DMS153 treated with DMSO at 0.1 percent for 48 hours (cell line): ENCODE measurements around the gene PHACTR2.

Experiments used
- DNase-seq: peaks from one replicate; lab custom pipeline; 2025; ENCODE audit not compliant: unreplicated experiment; lab: John Stamatoyannopoulos, UW

PHACTR2 gene

DNA sequence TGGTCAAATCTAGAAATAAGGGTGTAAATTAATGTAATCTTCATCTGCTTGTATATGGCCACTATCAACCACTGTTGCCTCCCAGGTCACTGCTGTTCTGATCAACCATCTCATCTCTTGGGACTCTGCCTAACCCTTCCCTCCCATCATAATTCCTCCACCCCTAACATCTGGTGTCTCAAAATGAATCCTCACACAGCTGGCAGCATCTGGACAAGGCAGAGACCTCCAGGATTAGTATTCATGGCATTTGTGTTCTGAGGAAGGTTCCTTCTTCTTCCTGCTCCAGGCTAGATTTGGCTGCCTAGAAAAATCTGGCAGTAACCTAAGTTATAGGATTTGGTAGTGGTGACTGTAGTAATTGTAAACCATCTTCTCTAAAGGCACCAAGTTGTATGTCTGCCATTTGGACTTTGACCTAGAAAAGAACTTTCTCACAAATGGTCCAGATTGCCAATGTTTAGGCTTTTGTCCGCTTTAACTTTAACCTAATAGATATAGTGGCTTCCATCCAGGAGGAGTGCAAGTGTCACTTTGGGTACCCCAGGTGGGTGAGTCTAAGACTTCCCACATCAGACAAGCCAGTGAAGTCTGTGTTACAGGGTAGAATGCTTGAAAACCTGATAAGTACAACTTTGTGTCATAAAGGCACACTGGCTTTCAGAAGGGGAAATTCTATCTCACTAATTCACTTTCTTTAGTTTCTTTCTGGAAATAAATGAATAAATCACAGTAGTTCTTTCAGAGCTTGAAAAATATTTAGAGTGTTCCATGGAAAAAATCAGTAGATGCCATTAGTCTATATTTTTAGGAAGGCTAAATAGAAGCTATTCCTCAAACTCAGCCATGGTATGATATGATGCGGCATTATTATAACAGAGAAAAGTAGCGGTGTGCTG, 3.0 kb upstream of the PHACTR2 start:
- DNase-seq, result no peak

DNA sequence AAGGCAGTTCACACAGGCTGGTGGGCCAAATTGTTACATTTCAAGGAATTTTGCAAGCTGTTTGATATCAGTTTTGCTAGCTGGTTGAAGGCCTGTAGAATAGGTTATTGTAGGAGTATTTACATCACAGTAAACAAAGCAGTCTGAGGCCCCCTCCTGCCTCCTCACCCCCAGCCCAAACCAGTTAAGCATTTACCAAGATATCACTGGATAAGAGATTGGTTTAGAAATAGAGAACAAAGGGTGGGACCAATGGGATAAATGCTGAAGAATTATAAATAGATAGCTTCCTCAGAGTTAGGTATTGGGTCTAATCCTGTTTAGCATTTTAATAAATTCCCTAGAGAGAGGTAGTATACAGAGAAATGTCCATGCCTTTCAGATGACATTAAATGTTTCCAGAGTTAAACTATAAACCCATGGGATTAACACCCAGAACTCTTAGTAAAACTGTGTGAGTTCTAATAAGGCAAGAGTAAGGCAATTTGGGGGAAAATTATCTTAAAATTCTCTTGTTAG, 2.3 kb upstream of the PHACTR2 start:
- no peak for DNase-seq

DNA sequence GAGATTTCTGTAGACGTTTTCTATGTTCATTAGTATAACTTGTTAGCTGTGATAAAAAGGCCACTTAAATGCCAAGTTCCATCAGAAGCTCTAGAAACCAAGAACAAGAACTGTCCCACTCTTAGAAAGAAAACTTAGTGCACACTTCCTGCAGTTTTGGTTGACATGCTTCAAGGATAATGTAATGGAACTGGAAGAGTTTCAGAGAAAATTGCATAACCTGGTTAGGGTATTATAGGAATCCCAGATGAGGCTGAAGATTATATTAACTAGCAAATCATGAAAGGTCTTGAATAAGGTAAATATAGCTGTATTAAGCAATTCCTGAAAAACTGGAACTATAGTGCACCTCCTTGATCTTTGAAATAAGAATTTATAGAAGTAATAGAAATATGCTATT, 1.8 kb upstream of the PHACTR2 start:
- DNase-seq, result no peak

DNA sequence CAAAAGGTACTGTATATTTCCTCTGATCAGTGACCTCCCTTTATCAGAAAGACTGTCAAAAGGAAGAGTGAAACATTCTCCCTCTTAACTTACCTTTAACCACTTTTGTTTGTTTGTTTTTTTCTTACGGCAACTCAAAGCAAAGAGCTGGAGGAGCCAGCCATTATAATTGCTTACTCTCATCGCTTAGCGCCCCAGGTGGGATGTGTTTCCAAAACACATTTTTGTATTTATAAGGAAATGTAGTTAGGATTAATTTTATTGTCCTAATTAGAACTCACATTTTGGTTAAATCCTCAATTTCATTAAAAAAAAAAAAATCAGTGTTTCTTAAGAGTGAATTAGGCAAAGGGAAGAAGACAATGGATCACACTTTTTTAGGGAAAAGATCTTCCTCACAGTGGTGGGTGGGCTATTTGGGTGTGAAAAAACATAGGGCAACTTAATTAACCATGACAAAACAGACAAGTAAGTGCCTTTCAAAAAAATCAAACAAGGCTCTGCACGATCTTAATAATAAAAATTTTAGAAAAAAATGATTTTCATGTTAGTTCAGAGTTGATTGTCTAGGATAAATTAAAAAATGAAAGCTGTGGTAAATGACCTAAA, 1.2 kb upstream of the PHACTR2 start:
- DNase-seq, result no peak

DNA sequence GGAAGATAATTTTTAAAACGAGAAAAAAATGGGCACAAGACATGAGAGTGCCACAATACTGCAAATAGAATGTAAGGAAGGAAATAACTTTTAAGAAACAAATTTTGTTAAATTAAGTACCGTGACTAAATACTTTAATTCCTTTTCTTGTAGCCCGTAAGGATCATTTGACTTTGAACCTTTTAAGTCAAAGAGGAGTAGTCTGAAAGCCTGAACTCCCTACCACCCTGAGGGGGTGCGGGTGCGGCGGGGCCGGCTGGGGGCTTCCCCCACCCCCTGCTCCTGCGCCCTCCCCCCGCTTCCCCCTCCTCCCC, 231 bp upstream of the PHACTR2 start:
- no peak for DNase-seq

DNA sequence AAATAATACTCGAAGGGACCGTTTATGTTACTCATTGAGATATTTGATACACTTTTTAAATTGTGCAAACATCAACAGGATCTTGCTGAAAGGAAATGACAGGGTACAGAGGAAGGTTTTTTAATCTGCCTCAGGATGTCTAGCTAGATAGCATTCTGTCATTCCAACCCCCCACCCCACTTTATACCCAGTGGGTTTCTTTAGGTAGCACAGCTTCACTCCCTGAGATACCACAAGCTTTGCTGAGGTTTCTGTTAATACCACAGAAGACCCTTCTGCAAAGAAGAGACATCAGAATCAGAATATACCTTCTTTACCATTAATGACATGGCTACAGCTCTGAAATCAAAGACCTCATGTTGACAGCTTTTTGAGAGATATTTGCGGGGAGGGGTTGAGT, 1.3 kb downstream of the PHACTR2 start:
- no peak for DNase-seq

DNA sequence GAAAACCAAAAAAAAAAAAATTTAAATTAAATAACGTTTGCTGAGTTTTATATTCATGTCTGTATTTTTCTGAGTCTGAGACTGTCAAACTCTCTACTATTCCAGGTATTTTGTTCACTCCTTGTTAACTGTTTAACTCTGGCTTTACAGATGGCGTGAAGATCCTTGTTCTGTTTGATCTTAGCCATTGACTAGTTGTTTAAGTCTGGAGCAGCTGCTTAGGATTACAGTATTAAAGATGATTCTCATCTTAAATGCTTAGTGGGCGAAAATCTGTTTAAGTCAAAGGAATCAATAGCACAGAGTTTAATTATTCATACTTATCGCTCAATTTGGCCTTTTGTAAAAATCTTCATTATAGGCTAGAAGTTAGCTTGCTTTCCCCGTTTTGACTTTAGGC, 2.4 kb downstream of the PHACTR2 start:
- DNase-seq, result no peak

DNA sequence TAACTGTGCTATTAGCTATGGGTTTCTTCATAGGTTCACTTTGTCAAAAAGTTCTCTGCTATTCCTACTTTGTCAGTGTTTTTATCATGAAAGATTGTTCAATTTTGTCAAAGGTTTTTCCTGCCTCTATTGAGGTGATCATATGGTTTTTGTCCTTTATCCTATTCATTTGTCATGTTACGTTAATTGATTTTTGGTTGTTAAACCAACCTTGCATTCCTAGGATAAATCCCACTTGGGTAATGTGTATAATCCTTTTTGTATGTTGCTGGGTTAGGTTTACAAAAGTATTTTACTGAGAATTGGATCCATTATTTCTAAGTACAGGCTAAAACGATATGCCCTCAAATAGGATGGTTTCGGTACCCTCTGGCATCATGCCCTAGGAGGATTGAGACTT, 5.0 kb downstream of the PHACTR2 start:
- no peak for DNase-seq

DNA sequence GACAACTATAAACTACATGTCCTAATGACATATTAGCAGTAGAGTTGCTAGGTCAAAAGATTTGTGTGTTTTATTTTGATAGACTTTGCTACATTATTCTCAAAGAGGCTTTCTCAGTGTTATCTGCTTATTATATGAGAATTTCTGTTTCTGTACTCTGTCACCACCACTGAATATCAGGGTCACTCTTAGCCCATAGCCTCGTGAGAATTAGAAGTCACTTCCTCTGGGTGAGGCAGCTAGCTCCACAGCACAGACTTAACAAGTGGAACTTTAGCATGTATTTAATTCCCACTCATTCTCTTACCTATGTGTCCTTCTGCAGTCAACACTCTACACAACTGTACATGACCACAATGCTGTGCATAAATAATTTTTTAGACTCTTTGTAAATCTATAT, 6.7 kb downstream of the PHACTR2 start:
- DNase-seq, result no peak

DNA sequence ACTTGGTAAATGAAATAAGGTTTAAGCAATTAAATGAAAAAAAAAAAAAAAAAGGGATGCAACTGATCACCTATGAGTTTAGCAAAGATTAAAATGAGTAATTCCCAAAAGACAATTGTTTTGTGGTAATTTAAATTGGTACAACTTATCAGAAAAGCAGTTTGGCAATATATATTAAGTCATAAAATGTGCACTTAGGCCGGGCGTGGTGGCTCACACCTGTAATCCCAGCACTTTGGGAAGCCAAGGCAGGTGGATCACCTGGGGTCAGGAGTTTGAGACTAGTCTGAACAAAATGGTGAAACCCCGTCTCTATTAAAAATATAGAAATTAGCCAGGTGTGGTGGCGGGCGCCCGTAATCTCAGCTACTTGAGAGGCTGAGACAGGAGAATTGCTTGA, 7.9 kb downstream of the PHACTR2 start:
- no peak for DNase-seq

DNA sequence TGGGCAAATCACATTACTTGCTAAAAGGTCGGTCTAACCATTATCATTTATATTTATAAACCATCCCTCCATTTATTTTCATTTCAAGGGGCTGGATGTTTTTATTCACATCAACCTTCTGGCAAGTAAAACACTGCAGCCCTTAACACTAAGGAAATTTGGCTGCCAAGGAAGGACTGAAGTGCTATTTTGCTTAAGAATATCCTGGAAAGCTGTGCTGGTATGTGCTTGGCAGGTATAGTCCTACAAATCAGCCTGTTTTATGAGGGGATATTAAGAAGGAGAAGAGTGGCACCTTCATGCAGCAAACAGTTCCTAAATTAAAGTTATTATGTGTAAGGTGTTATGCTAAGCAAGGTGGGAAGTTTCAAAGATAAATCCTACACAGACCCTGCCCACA, 9.8 kb downstream of the PHACTR2 start:
- DNase-seq, result no peak

DNA sequence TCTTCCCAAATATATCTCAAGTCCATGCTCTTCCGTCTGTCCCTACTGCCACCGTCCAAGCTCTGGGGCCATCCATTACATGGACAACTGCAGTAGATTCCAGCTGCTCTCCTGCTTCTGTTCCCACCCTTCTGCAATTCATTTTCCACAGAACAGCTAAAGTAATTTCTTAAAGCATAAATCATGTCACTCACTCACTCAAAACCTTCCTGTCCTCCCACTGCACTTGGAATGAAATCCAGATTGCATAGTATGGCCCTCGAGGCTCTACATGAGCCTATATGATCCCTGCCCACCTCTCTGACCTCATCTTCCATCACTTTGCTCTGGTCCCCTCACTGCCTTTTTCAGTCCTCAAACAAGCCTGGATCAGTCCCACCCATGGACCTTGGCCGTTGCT, 10.9 kb downstream of the PHACTR2 start:
- DNase-seq, result no peak

DNA sequence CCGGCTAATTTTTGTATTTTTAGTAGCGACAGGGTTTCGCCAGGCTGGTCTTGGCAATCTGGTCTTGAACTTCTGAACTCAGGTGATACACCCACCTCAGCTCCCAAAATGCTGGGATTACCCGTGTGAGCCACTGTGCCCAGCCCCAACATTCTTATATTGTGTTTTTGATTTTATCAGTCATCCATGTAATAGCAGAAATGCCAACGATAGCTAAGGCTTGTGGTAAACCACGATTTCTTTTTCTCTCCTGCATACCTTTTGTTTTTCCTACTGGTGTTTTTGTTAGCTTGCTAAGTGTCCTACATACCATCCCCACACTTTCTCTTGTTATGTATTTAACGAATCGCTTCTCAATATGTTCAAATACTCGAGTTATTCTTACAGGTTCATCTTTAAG, 12.1 kb downstream of the PHACTR2 start:
- DNase-seq, result no peak

DNA sequence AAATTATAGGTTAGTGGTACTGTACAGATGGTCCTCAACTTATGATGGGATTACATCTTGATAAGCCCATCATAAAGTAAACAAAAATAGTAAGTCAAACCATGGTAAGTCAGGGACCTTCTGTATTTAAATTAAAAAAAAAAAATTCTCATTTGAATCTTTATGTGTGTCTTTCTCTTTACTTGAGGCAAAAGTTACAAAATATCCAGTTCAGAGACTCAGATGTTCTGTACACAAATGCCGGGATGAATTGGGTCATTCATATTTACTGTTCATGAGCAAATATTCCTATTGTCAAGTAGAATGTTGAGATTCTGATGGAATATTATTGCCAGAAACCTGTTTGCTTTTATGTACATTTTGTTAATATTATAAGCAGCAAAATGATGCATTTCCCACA, 13.4 kb downstream of the PHACTR2 start:
- no peak for DNase-seq

DNA sequence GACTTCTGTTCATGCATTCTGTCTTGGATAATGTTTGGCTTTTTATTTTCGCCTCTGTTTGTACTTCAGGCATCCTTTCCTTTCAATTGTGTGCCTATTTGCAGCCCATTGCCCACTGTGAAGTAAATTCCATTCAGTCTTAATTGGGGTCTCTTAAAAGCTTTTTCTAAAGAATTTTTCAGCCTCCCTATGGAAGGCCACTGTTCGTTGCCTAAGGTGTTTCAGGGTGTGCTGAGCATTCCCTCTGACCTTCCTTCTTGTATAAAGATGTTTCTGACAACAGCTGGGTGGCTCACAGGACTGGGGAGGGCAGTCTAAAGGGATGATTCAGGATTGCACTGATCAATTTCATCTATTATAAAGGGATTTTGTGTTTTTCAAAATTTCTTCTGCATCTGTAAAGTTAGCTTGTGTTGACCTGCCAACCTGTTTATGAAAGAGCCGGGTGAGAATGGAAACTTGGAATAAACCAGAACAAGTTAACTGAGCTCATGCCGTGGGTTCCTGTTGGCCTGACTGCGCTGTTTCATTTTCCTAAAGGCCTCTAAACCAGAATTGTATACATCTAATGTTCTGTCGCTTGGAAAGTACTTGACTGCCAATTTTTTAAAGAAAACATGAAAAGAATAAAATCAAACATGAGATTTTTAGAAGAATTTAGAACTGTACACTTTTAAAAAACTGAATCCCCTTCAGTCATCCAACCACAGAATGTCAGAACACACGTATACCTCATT, 14.3 kb downstream of the PHACTR2 start:
- DNase-seq, result no peak

DNA sequence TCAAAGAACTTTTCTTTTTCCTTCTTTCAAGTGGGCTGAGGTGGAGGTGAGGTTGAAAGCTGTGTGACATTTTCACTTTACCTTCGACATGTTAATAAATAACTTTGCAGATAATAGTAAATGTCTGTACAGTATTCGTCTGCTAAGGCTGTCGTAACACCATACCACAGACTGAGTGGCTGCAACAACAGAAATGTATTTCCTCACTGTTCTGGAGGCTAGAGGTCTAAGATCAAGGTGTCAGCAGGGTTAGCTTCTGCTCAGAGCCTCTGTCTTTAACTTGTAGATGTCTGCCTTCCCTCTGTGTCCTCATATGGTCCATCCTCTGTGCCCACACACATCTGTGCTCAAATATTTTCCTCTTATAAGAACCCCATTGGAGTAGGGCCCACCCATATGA, 14.9 kb downstream of the PHACTR2 start:
- no peak for DNase-seq

DNA sequence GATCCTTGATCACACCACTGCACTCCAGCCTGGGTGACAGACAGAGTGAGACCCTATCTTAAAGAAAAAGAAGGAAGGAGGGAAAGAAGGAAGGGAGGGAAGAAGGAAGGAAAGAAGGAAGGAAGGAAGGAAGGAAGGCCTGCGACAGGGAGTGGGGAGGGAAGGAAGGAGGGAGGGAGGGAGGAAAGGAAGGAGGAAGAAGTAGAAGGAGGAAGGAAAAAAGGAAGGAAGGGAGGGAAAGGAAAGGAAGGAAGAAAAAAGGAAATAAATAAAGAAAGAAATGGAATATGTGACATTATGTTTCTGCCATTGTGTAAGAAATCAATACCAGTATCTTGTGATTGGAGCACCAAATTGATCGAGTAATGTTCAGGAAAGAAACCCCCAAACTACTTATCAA, 16.2 kb downstream of the PHACTR2 start:
- no peak for DNase-seq

DNA sequence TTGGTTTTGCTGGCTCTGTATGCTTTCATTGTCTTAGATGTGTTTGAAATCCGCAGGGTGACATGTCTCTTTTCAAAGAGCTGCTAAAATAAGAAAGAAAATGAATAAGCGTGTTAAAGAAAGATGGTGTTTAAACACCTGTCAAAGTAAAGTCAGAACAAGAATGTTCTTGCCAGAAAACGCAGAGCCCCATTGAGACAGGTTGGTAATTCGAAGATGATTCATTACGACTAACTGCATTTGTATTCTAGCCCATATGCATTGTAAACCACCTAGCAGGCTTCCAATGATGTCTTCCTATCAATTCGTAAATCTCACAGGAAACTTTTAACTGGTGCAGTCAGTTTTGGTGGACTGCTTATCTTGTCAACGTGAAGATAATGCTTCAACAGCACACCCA, 16.8 kb downstream of the PHACTR2 start:
- DNase-seq, result no peak

DNA sequence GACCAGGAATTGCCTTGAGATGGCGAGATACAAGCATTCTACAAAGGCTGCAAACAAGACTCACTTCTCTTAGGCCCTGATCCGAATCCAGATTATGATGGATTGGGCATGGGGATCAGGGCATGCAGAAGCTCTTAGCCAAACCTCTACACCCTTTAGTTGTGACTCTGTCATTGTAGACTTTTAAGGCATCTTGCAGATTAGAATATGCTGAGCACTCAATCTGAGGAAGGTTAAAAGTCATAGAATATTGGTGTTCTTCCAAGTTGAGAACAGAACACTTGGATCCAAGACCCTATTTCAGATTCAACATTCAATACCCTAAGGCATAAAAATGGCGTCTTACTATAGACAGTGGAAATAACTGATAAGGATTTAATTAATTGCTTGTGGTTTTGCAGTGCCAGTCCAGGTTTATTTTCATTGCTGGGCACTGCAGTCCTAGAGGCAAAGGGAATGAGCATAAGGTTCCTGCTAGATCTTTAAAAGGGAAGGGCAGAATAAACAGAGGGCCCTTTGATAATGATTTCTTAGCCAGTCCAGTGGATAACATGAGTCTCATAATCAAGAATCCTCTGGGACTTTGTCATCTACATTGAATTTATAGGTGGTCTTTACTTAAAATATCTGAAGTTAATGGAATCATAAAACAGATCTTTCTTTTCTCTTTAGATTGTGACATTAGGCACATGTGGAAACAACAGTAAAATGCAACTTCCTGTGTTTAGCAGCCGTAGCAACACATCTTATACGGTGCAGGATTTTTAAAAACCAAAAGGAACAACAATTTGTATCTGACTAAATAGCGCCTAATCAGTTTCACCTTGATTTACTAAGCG, 17.6 kb downstream of the PHACTR2 start:
- no peak for DNase-seq

DNA sequence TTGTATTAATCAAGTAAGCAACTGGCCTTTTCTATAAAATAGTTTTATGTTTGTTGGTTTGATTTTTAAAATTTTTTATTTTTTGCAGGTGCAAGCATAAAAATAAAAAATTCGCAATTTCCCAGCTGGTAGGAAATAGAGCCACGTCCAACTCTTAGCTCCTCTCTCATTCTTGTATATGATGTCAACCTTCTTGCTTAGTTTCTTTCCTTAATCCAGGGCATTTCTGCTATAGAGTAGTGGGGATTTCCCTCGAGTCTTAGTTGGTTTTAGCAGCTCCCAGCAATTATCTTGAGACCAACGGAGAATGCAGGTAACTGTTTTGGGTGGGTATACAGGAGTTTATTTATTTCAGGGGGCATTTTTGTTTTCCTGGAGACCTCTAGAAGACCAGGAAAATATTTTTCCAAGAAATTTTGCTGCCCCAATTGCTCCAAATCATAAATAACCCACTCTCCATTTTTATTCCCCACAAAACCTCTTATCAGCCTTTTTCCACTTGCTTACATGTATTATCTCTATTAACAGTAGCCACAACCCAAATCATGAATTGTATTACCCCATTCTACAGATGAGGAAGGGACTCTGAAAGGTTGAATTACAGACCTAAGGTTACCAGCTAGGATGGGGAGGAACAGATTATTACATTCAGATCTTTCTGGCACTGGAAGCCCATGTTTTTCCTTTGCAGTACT, 18.4 kb downstream of the PHACTR2 start:
- DNase-seq, result no peak

DNA sequence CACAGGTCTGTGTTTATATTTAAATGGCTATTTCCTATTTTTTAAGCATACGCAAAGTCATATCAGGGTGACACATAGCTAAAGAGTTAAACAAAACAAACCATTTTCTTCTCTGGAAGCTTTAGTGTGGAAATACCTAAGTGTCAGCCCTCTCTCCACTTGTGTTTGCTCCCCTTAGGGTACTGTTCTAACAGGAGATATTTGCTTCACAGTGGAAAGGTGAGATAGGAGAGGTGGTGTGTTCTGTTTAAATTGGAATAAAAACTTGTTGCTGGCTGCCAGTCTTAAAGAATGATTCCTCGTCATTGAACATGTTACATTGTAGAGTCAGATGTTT, 18.9 kb downstream of the PHACTR2 start:
- no peak for DNase-seq
